Measurements from ENCODE around the gene ATP6AP2.

GRCh38 chrX:40652664-40653063 lies 71.9 kb downstream of the ATP6AP2 start:
- TF ChIP-seq, protein P1, sequence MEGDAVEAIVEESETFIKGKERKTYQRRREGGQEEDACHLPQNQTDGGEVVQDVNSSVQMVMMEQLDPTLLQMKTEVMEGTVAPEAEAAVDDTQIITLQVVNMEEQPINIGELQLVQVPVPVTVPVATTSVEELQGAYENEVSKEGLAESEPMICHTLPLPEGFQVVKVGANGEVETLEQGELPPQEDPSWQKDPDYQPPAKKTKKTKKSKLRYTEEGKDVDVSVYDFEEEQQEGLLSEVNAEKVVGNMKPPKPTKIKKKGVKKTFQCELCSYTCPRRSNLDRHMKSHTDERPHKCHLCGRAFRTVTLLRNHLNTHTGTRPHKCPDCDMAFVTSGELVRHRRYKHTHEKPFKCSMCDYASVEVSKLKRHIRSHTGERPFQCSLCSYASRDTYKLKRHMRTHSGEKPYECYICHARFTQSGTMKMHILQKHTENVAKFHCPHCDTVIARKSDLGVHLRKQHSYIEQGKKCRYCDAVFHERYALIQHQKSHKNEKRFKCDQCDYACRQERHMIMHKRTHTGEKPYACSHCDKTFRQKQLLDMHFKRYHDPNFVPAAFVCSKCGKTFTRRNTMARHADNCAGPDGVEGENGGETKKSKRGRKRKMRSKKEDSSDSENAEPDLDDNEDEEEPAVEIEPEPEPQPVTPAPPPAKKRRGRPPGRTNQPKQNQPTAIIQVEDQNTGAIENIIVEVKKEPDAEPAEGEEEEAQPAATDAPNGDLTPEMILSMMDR (conservative IDR thresholded peaks at IDR 0.05), result no peak
- TF ChIP-seq ZFX (IDR thresholded peaks at IDR 0.05), result no peak

Data from C4-2B (cell line).